Measurements from ENCODE around the gene ATXN7L1. TPM values are rescaled to one million over a fixed set of nuclear protein-coding genes. Genes with fewer than 3 reads are reported as not detected.

Gene ATXN7L1
- total and polyA plus RNA-seq, 2 donors (not counting 1 experiment from before 2014, with no cell fraction given), result 7.1 to 40.6 TPM

GRCh38 chr7:105623378-105623777 lies 253.0 kb downstream of the ATXN7L1 start:
- Histone ChIP-seq H2AFZ (ENCODE audit: insufficient read depth, low read depth, low read length, poor library complexity, severe bottlenecking) (no peak overlapping the region), H3K9me3 (ENCODE audit: control extremely low read depth in 1 of 3, control insufficient read depth in 2 of 3, insufficient read depth in 1 of 3, low read length in 2 of 3) (peaks cover 0 to 6% (median 0%) of the 10 kb centered on the region in 3 donors), H3K4me1 (ENCODE audit: control insufficient read depth in 2 of 2, insufficient read depth in 2 of 2, low read length in 2 of 2) (no peaks in the 10 kb centered on the region), H3K9ac (ENCODE audit: low read length) (no peak overlapping the region), H4K20me1 (ENCODE audit: control insufficient read depth, insufficient read depth, low read length, poor library complexity, severe bottlenecking) (no peaks in the 10 kb centered on the region), H3K4me2 (replicated peaks; ENCODE audit: low read depth, low read length, poor library complexity, severe bottlenecking) (no peak overlapping the region), H3K27me3 (replicated peaks in 1 of 4; ENCODE audit: control extremely low read depth in 1 of 4, control insufficient read depth in 3 of 4, insufficient read depth in 4 of 4, low read length in 3 of 4) (no peaks in the 10 kb centered on the region), H3K36me3 (replicated peaks in 1 of 2; ENCODE audit: control extremely low read depth in 1 of 2, control insufficient read depth in 1 of 2, extremely low read depth in 1 of 2, insufficient read depth in 2 of 2, low read length in 1 of 2) (peaks cover 14 to 71% of the 10 kb centered on the region in 2 experiments), H3K27ac (ENCODE audit: low read length in 2 of 2) (no peak overlapping the region), H3K79me2 (ENCODE audit: control insufficient read depth, insufficient read depth, low read length) (no peaks in the 10 kb centered on the region), H3K4me3 (ENCODE audit: control extremely low read depth in 1 of 5, extremely low read depth in 1 of 5, insufficient read depth in 1 of 5, low read depth in 2 of 5, low read length in 4 of 5) (no peak overlapping the region)
- H3K4me1 Mint-ChIP-seq, result no peaks in the 10 kb centered on the region
- ATAC-seq (ENCODE audit: low read depth), result no peak
- no peak for TF ChIP-seq EZH2 (IDR thresholded peaks at IDR 0.05; ENCODE audit: borderline replicate concordance, insufficient read depth, low read depth, low read length, poor library complexity, severe bottlenecking)
- no peak for TF ChIP-seq CTCF (IDR thresholded peaks at IDR 0.05)
- ChIA-PET POLR2A (no interaction called here), CTCF (no interaction called here)
- 93% methylated on average over 5 of the region's 5 CpGs for WGBS (ENCODE audit: insufficient coverage)
- intact Hi-C loops (cut with micrococcal nuclease), result no loop called here
- no peaks in the 10 kb centered on the region for H3K27me3 Mint-ChIP-seq
- peaks cover 8% of the 10 kb centered on the region for H3K9me3 Mint-ChIP-seq (ENCODE audit: insufficient read depth)
- no peak for DNase-seq
- H3K4me3 Mint-ChIP-seq, result no peak overlapping the region
- H3K27ac Mint-ChIP-seq, result no peak overlapping the region

GRCh38 chr7:105622106-105622731 lies 254.2 kb downstream of the ATXN7L1 start:
- ATAC-seq (ENCODE audit: low read depth), result no peak
- no peak overlapping the region for H2AFZ ChIP-seq (ENCODE audit: insufficient read depth, low read depth, low read length, poor library complexity, severe bottlenecking)
- H3K27me3 Mint-ChIP-seq, result no peaks in the 10 kb centered on the region
- H4K20me1 ChIP-seq (ENCODE audit: control insufficient read depth, insufficient read depth, low read length, poor library complexity, severe bottlenecking), result no peaks in the 10 kb centered on the region
- CTCF ChIA-PET, result no interaction called here
- H3K27ac Mint-ChIP-seq, result no peak overlapping the region
- H3K4me3 ChIP-seq (ENCODE audit: control extremely low read depth in 1 of 5, extremely low read depth in 1 of 5, insufficient read depth in 1 of 5, low read depth in 2 of 5, low read length in 4 of 5), result no peak overlapping the region
- no peak overlapping the region for H3K27ac ChIP-seq (ENCODE audit: low read length in 2 of 2)
- H3K4me1 ChIP-seq (ENCODE audit: control insufficient read depth in 2 of 2, insufficient read depth in 2 of 2, low read length in 2 of 2), result no peaks in the 10 kb centered on the region
- 92% methylated on average over 12 of the region's 15 CpGs for WGBS (ENCODE audit: insufficient coverage)
- no peak overlapping the region for H3K4me3 Mint-ChIP-seq
- TF ChIP-seq CTCF (IDR thresholded peaks at IDR 0.05), result no peak
- TF ChIP-seq EZH2 (IDR thresholded peaks at IDR 0.05; ENCODE audit: borderline replicate concordance, insufficient read depth, low read depth, low read length, poor library complexity, severe bottlenecking), result no peak
- H3K4me1 Mint-ChIP-seq, result no peaks in the 10 kb centered on the region
- POLR2A ChIA-PET, result no interaction called here
- H3K4me2 ChIP-seq (replicated peaks; ENCODE audit: low read depth, low read length, poor library complexity, severe bottlenecking), result no peak overlapping the region
- intact Hi-C loops (cut with micrococcal nuclease), result no loop called here
- no peaks in the 10 kb centered on the region for H3K27me3 ChIP-seq (replicated peaks in 1 of 4; ENCODE audit: control extremely low read depth in 1 of 4, control insufficient read depth in 3 of 4, insufficient read depth in 4 of 4, low read length in 3 of 4)
- H3K36me3 ChIP-seq (replicated peaks in 1 of 2; ENCODE audit: control extremely low read depth in 1 of 2, control insufficient read depth in 1 of 2, extremely low read depth in 1 of 2, insufficient read depth in 2 of 2, low read length in 1 of 2), result peaks cover 13 to 78% of the 10 kb centered on the region in 2 experiments
- H3K9me3 Mint-ChIP-seq (ENCODE audit: insufficient read depth), result peaks cover 8% of the 10 kb centered on the region
- no peak for DNase-seq
- no peak overlapping the region for H3K9ac ChIP-seq (ENCODE audit: low read length)
- H3K79me2 ChIP-seq (ENCODE audit: control insufficient read depth, insufficient read depth, low read length), result no peaks in the 10 kb centered on the region
- peaks cover 0 to 6% (median 0%) of the 10 kb centered on the region in 3 donors for H3K9me3 ChIP-seq (ENCODE audit: control extremely low read depth in 1 of 3, control insufficient read depth in 2 of 3, insufficient read depth in 1 of 3, low read length in 2 of 3)
